ENCODE measurements around the gene LNPK.
"Not testable (repeated sequence)": the region's sequence is repeated elsewhere in the genome, so short reads cannot be mapped to it uniquely, and the experiment has no call there.

Gene LNPK

DNA sequence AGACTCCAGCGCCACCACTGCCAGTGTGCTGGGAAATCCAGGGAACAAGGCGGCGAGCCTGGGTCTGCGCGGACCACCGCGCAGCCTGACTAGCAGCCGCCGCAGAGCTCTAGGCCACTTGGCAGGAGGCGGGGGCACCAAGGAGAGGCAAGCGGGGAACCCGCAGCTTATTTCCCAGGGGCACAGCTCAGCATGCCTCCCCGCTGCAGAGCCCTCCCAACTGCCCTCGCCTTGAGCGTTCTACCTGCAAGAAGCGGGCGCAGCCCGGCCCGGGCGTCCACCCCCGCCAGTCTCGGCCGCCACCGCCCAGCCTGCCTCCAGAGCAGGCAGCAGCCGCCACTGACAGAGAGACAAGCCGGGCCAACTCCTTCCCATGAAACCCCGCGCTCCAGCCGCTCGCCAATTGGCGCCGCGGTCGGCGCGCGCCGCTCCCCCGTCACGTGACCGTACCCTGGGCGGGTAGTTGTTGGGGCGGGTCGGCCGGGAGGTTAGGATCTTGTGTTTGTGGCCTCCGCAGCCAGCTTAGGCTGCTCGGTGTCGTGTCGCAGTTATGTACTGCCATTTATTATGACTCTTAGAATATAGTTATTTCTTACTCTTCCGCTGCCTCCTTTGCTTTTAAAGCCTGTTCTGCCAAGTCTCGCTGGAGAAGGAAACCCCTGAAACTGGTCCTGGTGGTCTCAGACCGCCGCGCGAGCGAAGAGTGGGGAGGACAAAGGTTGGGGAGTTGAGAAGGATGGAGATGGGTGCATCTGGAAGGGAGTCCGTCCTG lies at the start of gene LNPK:
Gene LNPK, minus strand, starts transcription at position 352 of the 772 bp plus-strand sequence. CDS start 6,683 bp downstream, outside the sequence.
- peak; percentile 83 for DNase-seq

- no peak for DNase-seq
Observed at GRCh38 chr2:176039375-176039774, 37.3 kb upstream of the LNPK start.

DNA sequence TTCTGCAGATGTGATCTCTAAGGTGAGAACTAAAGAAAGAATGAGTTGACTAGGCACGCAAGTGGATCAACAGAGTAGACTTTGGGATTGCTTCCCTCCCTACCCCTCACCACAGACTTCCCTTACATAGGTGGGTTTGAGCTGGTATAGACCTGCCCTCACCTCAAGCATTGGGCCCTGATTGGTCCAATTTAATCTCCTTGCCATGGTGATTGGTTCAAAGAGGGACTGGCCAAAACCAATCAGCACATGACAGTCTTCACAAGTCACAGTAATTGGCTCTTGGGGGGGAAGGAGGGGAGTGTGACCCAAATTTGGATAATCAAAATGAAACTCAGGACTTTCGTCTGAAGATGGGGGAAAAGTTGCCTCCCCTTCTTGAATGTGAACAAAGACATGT lies 36.6 kb upstream of the LNPK start:
- no peak for DNase-seq

GRCh38 chr2:176035013-176035691 lies 33.1 kb upstream of the LNPK start:
- DNase-seq = no peak

DNA sequence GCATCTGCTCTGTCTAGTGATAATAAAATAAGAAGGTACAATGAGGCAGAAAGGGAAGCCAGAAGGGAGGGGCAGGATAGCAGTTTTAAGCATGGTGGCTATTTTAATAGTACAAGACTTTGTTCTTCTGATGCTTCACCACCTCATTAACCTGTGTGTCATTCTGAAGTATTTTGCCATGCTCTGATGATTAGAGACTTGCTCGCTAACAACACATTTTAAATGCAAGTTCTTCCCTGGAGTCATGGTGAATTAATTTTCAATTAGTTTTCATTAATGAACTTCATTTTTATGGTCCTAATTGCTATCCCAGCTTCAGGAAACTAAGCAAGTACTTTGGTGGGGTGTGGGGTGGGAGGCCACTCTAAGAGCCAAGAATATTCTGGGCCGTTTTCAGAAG lies 25.7 kb upstream of the LNPK start:
- no peak for DNase-seq

- no peak for DNase-seq
Observed at GRCh38 chr2:176025932-176026331, 23.9 kb upstream of the LNPK start.

GRCh38 chr2:176024083-176024482 lies 22.0 kb upstream of the LNPK start:
- no peak for DNase-seq

GRCh38 chr2:176022048-176022447 lies 20.0 kb upstream of the LNPK start:
- DNase-seq = no peak

- no peak for DNase-seq
Observed at GRCh38 chr2:176020400-176020799, 18.3 kb upstream of the LNPK start.

GRCh38 chr2:176018708-176019107 lies 16.6 kb upstream of the LNPK start:
- DNase-seq = no peak

DNA sequence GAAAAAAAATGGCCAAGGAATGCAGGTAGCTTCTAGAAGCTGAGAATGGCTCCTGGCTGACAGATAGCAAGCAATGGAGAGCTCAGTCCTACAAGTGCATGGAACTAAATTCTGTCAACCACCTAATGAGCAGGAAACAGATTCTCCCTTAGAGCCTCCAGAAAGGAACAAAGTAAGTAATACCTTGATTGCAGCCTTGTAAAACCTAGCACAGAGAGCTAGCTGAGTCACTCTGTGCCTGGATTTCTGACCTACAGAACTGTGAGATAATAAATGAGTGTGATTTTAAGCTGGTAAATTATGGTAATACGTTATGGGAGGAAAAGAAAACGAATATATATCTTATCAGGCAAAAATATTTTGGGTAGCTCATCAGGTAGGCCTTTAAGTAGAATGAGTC lies 7.4 kb upstream of the LNPK start:
- no peak for DNase-seq

- DNase-seq = no peak
Observed at GRCh38 chr2:176004934-176005333, 2.9 kb upstream of the LNPK start.

DNA sequence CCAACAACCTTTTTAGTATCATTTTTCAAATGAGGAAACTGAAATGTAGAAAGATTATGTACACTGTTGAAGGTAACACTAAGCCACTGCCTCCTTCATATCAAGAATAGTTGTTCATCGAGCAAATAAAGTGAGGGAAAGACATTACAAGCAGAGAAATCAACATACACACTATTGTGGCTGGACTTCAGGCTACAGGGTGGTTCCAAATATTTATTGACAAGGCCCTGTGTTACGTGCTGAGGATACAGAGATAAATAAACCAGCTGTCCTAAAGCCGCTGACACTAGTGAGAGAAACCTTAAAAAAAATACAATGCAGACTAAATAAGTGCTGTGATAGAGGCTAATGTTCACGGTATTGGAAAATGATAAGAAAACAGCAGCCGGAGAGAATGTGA lies 1.9 kb upstream of the LNPK start:
- DNase-seq = no peak

GRCh38 chr2:176002688-176003210 lies 682 bp upstream of the LNPK start:
- no peak for DNase-seq

- no peak for DNase-seq
Observed at GRCh38 chr2:176001281-176001915, 669 bp downstream of the LNPK start.

DNA sequence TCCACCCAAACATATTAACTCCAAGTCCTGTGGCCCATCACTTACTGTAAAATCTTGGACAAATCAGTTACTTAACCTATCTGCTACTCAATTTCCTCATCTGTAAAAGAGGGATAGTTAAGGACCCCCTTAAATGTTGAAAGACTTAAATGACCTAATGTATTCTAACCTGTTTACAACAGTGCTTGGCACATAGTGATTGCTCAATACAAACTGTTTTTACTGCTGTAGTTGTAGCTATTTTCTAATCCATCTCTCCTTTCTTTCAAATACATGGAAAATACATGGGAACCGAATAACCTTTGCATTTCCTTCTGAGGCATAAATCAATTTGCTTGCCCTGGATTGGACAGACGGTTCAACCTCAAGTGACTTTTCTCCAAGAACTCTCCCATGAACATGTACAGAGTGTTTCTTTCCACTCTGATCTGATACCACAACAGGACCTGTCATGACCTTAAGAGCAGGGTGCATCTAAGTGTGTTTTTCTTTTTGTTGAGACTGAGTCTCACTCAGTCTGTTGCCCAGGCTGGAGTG lies 2.7 kb downstream of the LNPK start:
- no peak for DNase-seq

DNA sequence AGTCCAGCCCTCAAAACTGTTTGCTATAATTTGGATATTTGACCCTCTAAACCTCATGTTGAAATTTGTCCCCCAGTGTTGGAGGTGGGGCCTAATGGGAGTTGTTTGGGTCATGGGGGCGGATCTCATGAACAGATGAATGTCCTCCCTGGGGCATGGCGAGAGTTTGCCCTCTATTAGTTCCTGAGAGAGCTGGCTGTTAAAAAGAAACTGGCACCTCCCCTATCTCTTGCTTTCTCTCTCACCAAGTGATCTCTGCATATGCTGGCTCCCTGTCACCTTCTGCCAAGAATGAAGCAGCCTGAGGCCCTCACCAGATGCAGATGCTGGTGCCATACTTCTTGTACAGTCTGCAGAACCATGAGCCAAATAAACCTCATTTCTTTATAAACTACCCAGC lies 12.0 kb downstream of the LNPK start:
- DNase-seq = no peak

DNA sequence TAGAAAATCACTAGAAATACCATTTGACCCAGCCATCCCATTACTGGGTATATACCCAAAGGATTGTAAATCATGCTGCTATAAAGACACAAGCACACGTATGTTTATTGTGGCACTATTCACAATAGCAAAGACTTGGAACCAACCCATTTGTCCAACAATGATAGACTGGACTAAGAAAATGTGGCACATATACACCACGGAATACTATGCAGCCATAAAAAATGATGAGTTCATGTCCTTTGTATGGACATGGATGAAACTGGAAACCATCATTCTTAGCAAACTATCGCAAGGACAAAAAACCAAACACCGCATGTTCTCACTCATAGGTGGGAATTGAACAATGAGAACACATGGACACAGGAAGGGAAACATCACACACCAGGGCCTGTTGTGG lies 14.9 kb downstream of the LNPK start:
- not testable (repeated sequence) for DNase-seq

DNA sequence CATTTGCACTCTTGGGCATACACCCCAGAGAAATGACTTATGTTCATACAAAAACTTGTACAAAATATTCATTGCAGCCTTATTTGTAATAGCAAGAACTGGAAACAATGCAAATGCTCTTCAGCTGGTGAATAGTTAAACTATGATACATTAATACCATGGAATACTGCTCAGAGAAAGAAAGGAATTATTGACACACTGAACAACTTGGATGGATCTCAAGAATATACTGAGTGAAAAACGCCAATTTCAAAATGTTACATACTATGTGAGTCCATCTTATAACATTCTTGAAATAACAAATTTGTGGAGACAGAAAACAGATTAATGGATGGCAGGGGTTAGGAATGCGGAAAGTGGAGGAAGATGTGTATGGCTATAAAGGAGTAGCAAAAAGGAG lies 17.2 kb downstream of the LNPK start:
- DNase-seq = no peak

DNA sequence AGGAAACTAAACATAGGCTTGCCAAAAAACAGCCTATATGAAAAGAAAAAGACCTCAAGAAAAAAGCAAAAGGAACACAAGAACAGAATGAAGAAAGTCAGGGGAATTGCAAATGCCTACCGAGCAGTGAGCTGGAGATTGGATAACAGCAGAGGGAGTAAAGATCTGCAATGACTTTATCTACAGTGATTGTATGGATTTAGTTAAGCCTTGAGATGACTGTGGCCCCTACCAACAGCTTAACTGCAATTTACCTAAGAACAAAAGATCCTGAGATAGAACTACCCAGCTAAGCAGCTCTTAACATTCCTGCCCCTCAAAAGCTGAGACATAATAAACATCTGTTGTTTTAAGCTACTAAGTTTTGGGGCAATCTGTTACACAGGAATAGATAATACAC lies 20.5 kb downstream of the LNPK start:
- no peak for DNase-seq

GRCh38 chr2:175976391-175977157 lies 25.5 kb downstream of the LNPK start:
- no peak for DNase-seq

DNA sequence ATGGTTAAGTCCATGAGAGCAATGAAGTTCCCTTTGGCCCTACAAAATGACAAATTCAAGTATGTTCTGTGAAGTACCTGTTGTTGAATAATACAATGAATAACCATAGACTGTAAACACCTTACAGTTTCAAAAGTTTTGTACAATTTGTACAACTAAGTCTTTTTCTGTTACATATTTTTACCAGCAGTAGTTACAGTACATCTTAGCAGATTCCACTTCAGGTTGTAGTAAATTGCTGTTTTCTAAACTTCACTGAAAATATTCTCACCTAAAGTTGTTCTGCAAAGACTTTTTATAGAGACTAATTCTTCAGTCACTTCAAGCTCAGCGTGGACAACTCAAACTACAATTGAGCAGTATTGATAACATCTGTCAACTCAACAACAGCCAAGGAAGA lies 28.7 kb downstream of the LNPK start:
- no peak for DNase-seq

GRCh38 chr2:175966839-175967238 lies 35.2 kb downstream of the LNPK start:
- DNase-seq = no peak
